ENCODE results near the gene MRAS. TPM values are rescaled to one million over a fixed set of nuclear protein-coding genes. Genes with fewer than 3 reads are reported as not detected.

Gene MRAS
- total and polyA plus RNA-seq, 2 of the 13 experiments (the other 11 are each of a cell fraction or from before 2014, with no cell fraction given), result 8.8 to 36.2 TPM

DNA sequence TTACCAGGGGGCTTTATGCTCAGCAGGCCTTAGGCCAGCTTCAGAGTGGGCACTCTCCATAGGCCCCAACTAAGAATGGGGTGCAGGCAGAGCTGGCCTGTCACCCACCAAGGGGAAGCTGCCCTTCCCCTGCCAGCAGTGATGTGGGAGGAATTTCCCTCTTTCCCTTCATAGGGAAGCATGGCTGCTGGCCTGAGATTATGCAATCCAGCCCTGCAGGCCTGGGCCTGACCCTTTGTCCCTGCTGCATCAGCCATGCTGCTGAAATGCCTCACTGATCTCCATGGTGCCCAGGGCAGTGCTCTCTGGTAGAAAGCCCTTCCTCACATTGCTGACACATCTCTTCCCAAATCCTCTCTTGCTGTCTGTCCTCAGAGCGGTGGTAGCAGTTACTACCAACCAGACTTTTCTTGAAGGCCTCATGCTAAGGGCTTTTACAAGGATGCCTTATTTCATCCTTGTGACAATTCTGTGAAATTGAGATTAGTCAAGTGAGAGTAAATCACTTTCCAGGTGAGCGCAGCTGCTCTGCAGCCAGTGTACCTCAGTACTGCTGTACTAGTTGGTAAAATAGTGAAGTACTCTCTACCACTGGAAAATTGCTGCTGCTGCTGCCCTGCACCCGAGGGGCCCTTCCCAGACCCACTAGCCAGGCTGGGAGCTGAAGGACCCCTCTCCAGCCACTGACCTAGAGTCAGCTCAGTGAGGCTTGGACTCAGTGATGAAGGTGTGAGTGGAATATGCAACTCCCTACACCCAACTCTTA is 33.8 kb downstream of the MRAS start (continued):
- TF ChIP-seq ATAD3A (CRISPR knock-in tag; IDR thresholded peaks at IDR 0.05) (no peak), MEIS1 (CRISPR knock-in tag; IDR thresholded peaks at IDR 0.05; ENCODE audit: borderline replicate concordance) (no peak), POGZ (CRISPR knock-in tag; IDR thresholded peaks at IDR 0.05) (no peak), ZNF740 (CRISPR knock-in tag; IDR thresholded peaks at IDR 0.05) (no peak), SOX13 (IDR thresholded peaks at IDR 0.05) (no peak), SOX13 (CRISPR knock-in tag; conservative IDR thresholded peaks at IDR 0.05 in 1 of 2, IDR thresholded peaks at IDR 0.05 in 1 of 2) (peak in 1 of 2 experiments; percentile 42; a peak in 1 of 4 replicates), ARID5B (CRISPR knock-in tag; IDR thresholded peaks at IDR 0.05) (peak; percentile 41), AHDC1 (CRISPR knock-in tag; IDR thresholded peaks at IDR 0.05; ENCODE audit: borderline replicate concordance) (no peak), CENPBD1 (CRISPR knock-in tag; IDR thresholded peaks at IDR 0.05; ENCODE audit: borderline replicate concordance, low read depth) (no peak)
